HEK293 (cell line): ENCODE data around the gene EXOSC7.

Experiments
- CTCF ChIA-PET: fragments of 350-600 bp; formaldehyde crosslinking; extraction: SDS; loops from one replicate; lab custom pipeline; 2021; ENCODE audit warnings: antibody characterized with exemption; lab: Yijun Ruan, JAX
- POLR2A ChIA-PET: fragments of 300-600 bp; formaldehyde crosslinking; extraction: SDS; loops from one replicate; lab custom pipeline; 2020; ENCODE audit warnings: antibody characterized with exemption, inconsistent platforms; lab: Yijun Ruan, JAX
- H3K27ac ChIP-seq: fragments of 200-500 bp; sonication (Bioruptor generic); 2 replicates; pipeline ENCODE4 v1.5.1; 2014; ENCODE audit warnings: low read depth, low read length, control low read depth, inconsistent platforms; ENCODE audit errors: extremely low read depth
- H3K36me3 ChIP-seq, 2 experiments: fragments of 200-500 bp in 1 of 2; sonication (Bioruptor generic) in 1 of 2; 1 replicate in 1 of 2; 2 replicates in 1 of 2; pipeline ENCODE4 v1.5.1; 2014 to 2017; ENCODE audit warnings: inconsistent platforms in 2 of 2, low read length in 2 of 2; ENCODE audit not compliant: control insufficient read depth in 2 of 2, insufficient read depth in 1 of 2
- H3K4me1 ChIP-seq: fragments of 200-500 bp; sonication (Bioruptor generic); 2 replicates; pipeline ENCODE4 v1.5.1; 2014; ENCODE audit warnings: mild to moderate bottlenecking, low read length, inconsistent platforms; ENCODE audit not compliant: control insufficient read depth, insufficient read depth
- H3K4me3 ChIP-seq: 2 replicates; pipeline ENCODE4 v1.5.1; 2011; ENCODE audit warnings: low read depth, mild to moderate bottlenecking, control low read depth, low read length, moderate library complexity
- H3K9me3 ChIP-seq: fragments of 200-500 bp; sonication (Bioruptor generic); 2 replicates; pipeline ENCODE4 v1.5.1; 2014; ENCODE audit warnings: low read depth, low read length, inconsistent platforms; ENCODE audit not compliant: control insufficient read depth, insufficient read depth
- GFI1B ChIP-seq: fragments of 450-650 bp; formaldehyde crosslinking; IDR thresholded peaks from 2 replicates; pipeline ENCODE4 v1.5.1; 2016; ENCODE audit warnings: missing biosample characterization, missing genetic modification characterization
- HIC1 ChIP-seq: fragments of 450-650 bp; formaldehyde crosslinking; IDR thresholded peaks from 2 replicates; pipeline ENCODE4 v1.5.1; 2016; ENCODE audit warnings: missing biosample characterization, missing genetic modification characterization
- INSM2 ChIP-seq: fragments of 450-650 bp; formaldehyde crosslinking; IDR thresholded peaks from 2 replicates; pipeline ENCODE4 v1.5.1; 2016; ENCODE audit warnings: missing biosample characterization, missing genetic modification characterization
- OSR2 ChIP-seq: fragments of 450-650 bp; formaldehyde crosslinking; IDR thresholded peaks from 2 replicates; pipeline ENCODE4 v1.5.1; 2016; ENCODE audit warnings: missing biosample characterization, missing genetic modification characterization
- ZNF169 ChIP-seq: fragments of 450-650 bp; formaldehyde crosslinking; IDR thresholded peaks from 2 replicates; pipeline ENCODE4 v1.5.1; 2016; ENCODE audit warnings: missing biosample characterization, missing genetic modification characterization
- ZNF175 ChIP-seq: fragments of 450-650 bp; formaldehyde crosslinking; IDR thresholded peaks from 2 replicates; pipeline ENCODE4 v1.5.1; 2016; ENCODE audit warnings: missing biosample characterization, missing genetic modification characterization
- ZNF341 ChIP-seq: fragments of 450-650 bp; formaldehyde crosslinking; IDR thresholded peaks from 2 replicates; pipeline ENCODE4; 2016; ENCODE audit warnings: low read depth, missing biosample characterization, missing genetic modification characterization
- ZNF398 ChIP-seq: fragments of 450-650 bp; formaldehyde crosslinking; IDR thresholded peaks from 2 replicates; pipeline ENCODE4 v1.5.1; 2017; ENCODE audit warnings: missing biosample characterization, missing genetic modification characterization
- ZNF510 ChIP-seq: fragments of 450-650 bp; formaldehyde crosslinking; IDR thresholded peaks from 2 replicates; pipeline ENCODE4 v1.5.1; 2018; ENCODE audit warnings: mild to moderate bottlenecking, missing genetic modification characterization, missing biosample characterization; ENCODE audit not compliant: insufficient replicate concordance
- ZNF629 ChIP-seq: fragments of 450-650 bp; formaldehyde crosslinking; IDR thresholded peaks from 2 replicates; pipeline ENCODE4 v1.5.1; 2017; ENCODE audit warnings: missing biosample characterization, missing genetic modification characterization
- ZNF707 ChIP-seq: fragments of 450-650 bp; formaldehyde crosslinking; IDR thresholded peaks from 2 replicates; pipeline ENCODE4 v1.5.1; 2016; ENCODE audit warnings: missing biosample characterization, missing genetic modification characterization
- ZNF76 ChIP-seq: fragments of 450-650 bp; formaldehyde crosslinking; IDR thresholded peaks from 2 replicates; pipeline ENCODE4; 2016; ENCODE audit warnings: low read depth, missing biosample characterization, missing genetic modification characterization, borderline replicate concordance
- ZNF776 ChIP-seq: fragments of 450-650 bp; formaldehyde crosslinking; IDR thresholded peaks from 2 replicates; pipeline ENCODE4 v1.5.0; 2017; ENCODE audit warnings: missing biosample characterization, missing genetic modification characterization, borderline replicate concordance
- ZNF830 ChIP-seq: fragments of 450-650 bp; IDR thresholded peaks from 2 replicates; pipeline ENCODE4 v1.5.0; 2018; ENCODE audit warnings: missing biosample characterization, missing genetic modification characterization, low read depth, mild to moderate bottlenecking, moderate library complexity

EXOSC7 gene

GRCh38 chr3:45055411-45056143 is 79.5 kb downstream of the EXOSC7 start (continued):
- TF ChIP-seq ZNF398, result no peak
- no peak for TF ChIP-seq ZNF776

- ChIA-PET POLR2A (interaction anchor here (0.6 kb wide), 1 partner anchor 516 kb away, joined by 3 read pairs; no protein-coding TSS in a partner anchor), CTCF (interaction anchor here (0.6 to 3.7 kb wide), 3 partner anchors 14 to 153 kb away, joined by 3 to 26 read pairs (median 10); no protein-coding TSS in a partner anchor)
- no peaks in the 10 kb centered on the region for H3K4me1 ChIP-seq
- no peaks in the 10 kb centered on the region for H3K36me3 ChIP-seq
- no peak overlapping the region for H3K4me3 ChIP-seq
- no peak for TF ChIP-seq ZNF76
- TF ChIP-seq HIC1 (tag by site-specific recombination), result no peak
- no peak for TF ChIP-seq ZNF169 (tag by site-specific recombination)
- no peak for TF ChIP-seq OSR2
- TF ChIP-seq ZNF510 (tag by site-specific recombination), result no peak
- no peak for TF ChIP-seq ZNF341 (tag by site-specific recombination)
- TF ChIP-seq GFI1B (tag by site-specific recombination), result no peak
- TF ChIP-seq INSM2, result no peak
- no peak for TF ChIP-seq ZNF175 (tag by site-specific recombination)
- H3K27ac ChIP-seq, result no peak overlapping the region
- H3K9me3 ChIP-seq, result no peaks in the 10 kb centered on the region
Observed at GRCh38 chr3:45056608-45057301, 80.7 kb downstream of the EXOSC7 start.

GRCh38 chr3:45057557-45057956 is 81.5 kb downstream of the EXOSC7 start:
- POLR2A ChIA-PET, result interaction anchor here (0.6 kb wide), 1 partner anchor 517 kb away, joined by 3 read pairs; no protein-coding TSS in a partner anchor

More at GRCh38 chr3:45057557-45057956, 81.5 kb downstream of the EXOSC7 start:
- no peaks in the 10 kb centered on the region for H3K4me1 ChIP-seq
- CTCF ChIA-PET, result interaction anchor here (3.7 kb wide), 1 partner anchor 15 kb away, joined by 26 read pairs; no protein-coding TSS in a partner anchor
- no peak overlapping the region for H3K27ac ChIP-seq
- H3K4me3 ChIP-seq, result no peak overlapping the region
- H3K9me3 ChIP-seq, result no peaks in the 10 kb centered on the region
- no peaks in the 10 kb centered on the region for H3K36me3 ChIP-seq
- peak; percentile 43; the same call in 1 of the 2 replicates for TF ChIP-seq ZNF629
- no peak for TF ChIP-seq INSM2
- no peak for TF ChIP-seq ZNF707 (tag by site-specific recombination)
- TF ChIP-seq ZNF830 (tag by site-specific recombination), result no peak
